ENCODE measurements around the gene DUSP6. TPM values are rescaled to one million over a fixed set of nuclear protein-coding genes. Genes with fewer than 3 reads are reported as not detected.
A peak's percentile ranks its signal among the peaks of the same experiment; 100 is the strongest.

The DUSP6 gene
- total and polyA plus RNA-seq, 4 donors, result 24.1 to 37.0 (median 35.3) TPM

- no peak overlapping the region for H3K4me3 ChIP-seq (ENCODE audit: low read depth in 1 of 3, low read length in 3 of 3)
- H3K9me3 ChIP-seq (ENCODE audit: control insufficient read depth in 4 of 4, low read length in 3 of 4), result no peaks in the 10 kb centered on the region
- 59% methylated on average over 6 of the region's 6 CpGs for WGBS
- H3K36me3 ChIP-seq (ENCODE audit: control insufficient read depth in 4 of 4, insufficient read depth in 3 of 4, low read depth in 1 of 4, low read length in 3 of 4), result peaks cover 0 to 2% (median 0%) of the 10 kb centered on the region in 4 donors
- no peak for DNase-seq (ENCODE audit: low spot score)
- peak overlapping the region; percentile 10 to 21 for H3K9ac ChIP-seq (ENCODE audit: low read depth in 1 of 2, low read length in 2 of 2)
- no peaks in the 10 kb centered on the region for H3K27me3 ChIP-seq (ENCODE audit: control insufficient read depth in 4 of 4, insufficient read depth in 4 of 4, low read length in 3 of 4)
- no peak for TF ChIP-seq GABPA (IDR thresholded peaks at IDR 0.05 in 1 of 2, conservative IDR thresholded peaks at IDR 0.05 in 1 of 2)
- TF ChIP-seq REST (IDR thresholded peaks at IDR 0.05), result no peak
- peak in 1 of 2 donors; percentile 41 for TF ChIP-seq RAD21 (IDR thresholded peaks at IDR 0.05)
- TF ChIP-seq RXRA (IDR thresholded peaks at IDR 0.05), result peak; percentile 68 to 86
- peak; percentile 57 for TF ChIP-seq NR2F2 (IDR thresholded peaks at IDR 0.05)
- peak; percentile 33 for TF ChIP-seq TAF1 (conservative IDR thresholded peaks at IDR 0.05)
- TF ChIP-seq MAX (IDR thresholded peaks at IDR 0.05), result peak; percentile 17
- peak; percentile 88 for TF ChIP-seq SP1 (IDR thresholded peaks at IDR 0.05)
- TF ChIP-seq HNF4A (conservative IDR thresholded peaks at IDR 0.05), result peak; percentile 76 to 86
- peak; percentile 21 to 39 for TF ChIP-seq JUND (IDR thresholded peaks at IDR 0.05)
- TF ChIP-seq HNF4G (IDR thresholded peaks at IDR 0.05), result peak; percentile 50
- peak; percentile 10 for TF ChIP-seq ATF3 (IDR thresholded peaks at IDR 0.05)
- no peak for TF ChIP-seq EGR1 (IDR thresholded peaks at IDR 0.05; ENCODE audit: low read depth in 2 of 2)
- H3K4me1 ChIP-seq (ENCODE audit: control insufficient read depth in 4 of 4, insufficient read depth in 4 of 4, low read length in 3 of 4), result peaks cover 17 to 68% (median 51%) of the 10 kb centered on the region in 4 donors
- peak overlapping the region; percentile 54 to 70 for H3K27ac ChIP-seq (ENCODE audit: low read depth in 1 of 2, low read length in 2 of 2)
Measured at GRCh38 chr12:89379148-89379838, 27.0 kb upstream of the DUSP6 start.

GRCh38 chr12:89376844-89377243 lies 24.5 kb upstream of the DUSP6 start:
- 78% methylated on average over 2 of the region's 2 CpGs for WGBS
- H3K27me3 ChIP-seq (ENCODE audit: control insufficient read depth in 4 of 4, insufficient read depth in 4 of 4, low read length in 3 of 4), result no peaks in the 10 kb centered on the region
- no peak for DNase-seq (ENCODE audit: low spot score)
- H3K9ac ChIP-seq (ENCODE audit: low read depth in 1 of 2, low read length in 2 of 2), result no peak overlapping the region
- H3K36me3 ChIP-seq (ENCODE audit: control insufficient read depth in 4 of 4, insufficient read depth in 3 of 4, low read depth in 1 of 4, low read length in 3 of 4), result peaks cover 0 to 2% (median 0%) of the 10 kb centered on the region in 4 donors
- H3K4me1 ChIP-seq (ENCODE audit: control insufficient read depth in 4 of 4, insufficient read depth in 4 of 4, low read length in 3 of 4), result peaks cover 11 to 54% (median 37%) of the 10 kb centered on the region in 4 donors
- TF ChIP-seq YY1 (IDR thresholded peaks at IDR 0.05) (no peak), EGR1 (IDR thresholded peaks at IDR 0.05; ENCODE audit: low read depth in 2 of 2) (no peak), GABPA (IDR thresholded peaks at IDR 0.05 in 1 of 2, conservative IDR thresholded peaks at IDR 0.05 in 1 of 2) (no peak), FOXA2 (IDR thresholded peaks at IDR 0.05) (no peak), NR2F2 (IDR thresholded peaks at IDR 0.05) (no peak), MAX (IDR thresholded peaks at IDR 0.05) (no peak), ATF3 (IDR thresholded peaks at IDR 0.05) (no peak), JUND (IDR thresholded peaks at IDR 0.05) (no peak), CTCF (IDR thresholded peaks at IDR 0.05; ENCODE audit: low read depth, low read length, missing input control) (no peak)
- H3K4me3 ChIP-seq (ENCODE audit: low read depth in 1 of 3, low read length in 3 of 3), result no peak overlapping the region
- H3K9me3 ChIP-seq (ENCODE audit: control insufficient read depth in 4 of 4, low read length in 3 of 4), result no peaks in the 10 kb centered on the region
- peak overlapping the region; percentile 57 to 95 for H3K27ac ChIP-seq (ENCODE audit: low read depth in 1 of 2, low read length in 2 of 2)

Data from liver (tissue), 9 donors.